Muscle layer of duodenum (tissue), 2 donors: Measurements from ENCODE around the gene ID4.

ENCODE experiments used
- H3K27ac ChIP-seq: one replicate; pipeline ENCODE4 v1.7.0; 2013; ENCODE audit warnings: mild to moderate bottlenecking, low read length
- H3K27me3 ChIP-seq: one replicate; pipeline ENCODE4 v1.7.0; 2013; ENCODE audit warnings: low read depth, mild to moderate bottlenecking, control low read depth, low read length
- H3K36me3 ChIP-seq, 2 donors: one replicate each; pipeline ENCODE4 v1.7.0; 2013; ENCODE audit warnings: low read length in 2 of 2, control low read depth in 1 of 2, mild to moderate bottlenecking in 1 of 2; ENCODE audit not compliant: insufficient read depth in 2 of 2, control insufficient read depth in 1 of 2
- H3K4me1 ChIP-seq, 2 donors: one replicate each; pipeline ENCODE4 v1.7.0; 2013; ENCODE audit warnings: low read length in 2 of 2, mild to moderate bottlenecking in 2 of 2, control low read depth in 1 of 2, moderate library complexity in 1 of 2; ENCODE audit not compliant: insufficient read depth in 2 of 2, control insufficient read depth in 1 of 2
- H3K4me3 ChIP-seq, 2 donors: one replicate each; pipeline ENCODE4 v1.7.0; 2013; ENCODE audit warnings: low read length in 2 of 2, low read depth in 1 of 2, mild to moderate bottlenecking in 1 of 2
- H3K9me3 ChIP-seq, 2 donors: one replicate each; pipeline ENCODE4 v1.7.0; 2013; ENCODE audit warnings: low read length in 2 of 2, control low read depth in 1 of 2, mild to moderate bottlenecking in 1 of 2; ENCODE audit not compliant: control insufficient read depth in 1 of 2
- donor health status: healthy.

Gene ID4

GRCh38 chr6:19836799-19837510, at the start of gene ID4:
TSS of gene ID4 (plus strand) at chr6:19837370. CDS start at chr6:19837755, 385 bp downstream.
- peaks cover 0 to 9% of the 10 kb centered on the region in 2 donors for H3K4me1 ChIP-seq
- H3K27me3 ChIP-seq, result no peaks in the 10 kb centered on the region
- no peaks in the 10 kb centered on the region for H3K9me3 ChIP-seq
- peak within 1 kb of the TSS; percentile 78 to 83 for H3K4me3 ChIP-seq
- H3K27ac ChIP-seq, result peak within 1 kb of the TSS; percentile 76
- no peaks in the 10 kb centered on the region for H3K36me3 ChIP-seq

GRCh38 chr6:19788686-19789085, 48.5 kb upstream of the ID4 start:
- no peaks in the 10 kb centered on the region for H3K27me3 ChIP-seq
- no peak overlapping the region for H3K4me3 ChIP-seq
- H3K27ac ChIP-seq, result no peak overlapping the region

GRCh38 chr6:19789100-19789803, 47.9 kb upstream of the ID4 start:
- Histone ChIP-seq H3K4me1 (peaks cover 0 to 6% of the 10 kb centered on the region in 2 donors), H3K4me3 (no peak overlapping the region), H3K27me3 (no peaks in the 10 kb centered on the region), H3K9me3 (no peaks in the 10 kb centered on the region), H3K36me3 (no peaks in the 10 kb centered on the region), H3K27ac (no peak overlapping the region)

More at GRCh38 chr6:19788686-19789085, 48.5 kb upstream of the ID4 start:
- peaks cover 0 to 6% of the 10 kb centered on the region in 2 donors for H3K4me1 ChIP-seq
- H3K9me3 ChIP-seq, result no peaks in the 10 kb centered on the region
- no peaks in the 10 kb centered on the region for H3K36me3 ChIP-seq

- Histone ChIP-seq H3K27ac (no peak overlapping the region), H3K4me3 (no peak overlapping the region), H3K36me3 (no peaks in the 10 kb centered on the region), H3K4me1 (peaks cover 0 to 6% of the 10 kb centered on the region in 2 donors), H3K27me3 (no peaks in the 10 kb centered on the region), H3K9me3 (peaks cover 0 to 3% of the 10 kb centered on the region in 2 donors)
These were observed 45.9 kb upstream of the ID4 start for GRCh38 chr6:19791267-19791666.

GRCh38 chr6:19795211-19795610, 42.0 kb upstream of the ID4 start:
- peaks cover 0 to 13% of the 10 kb centered on the region in 2 donors for H3K9me3 ChIP-seq
- H3K4me3 ChIP-seq, result no peak overlapping the region
- H3K36me3 ChIP-seq, result no peaks in the 10 kb centered on the region
- no peaks in the 10 kb centered on the region for H3K4me1 ChIP-seq
- H3K27me3 ChIP-seq, result no peaks in the 10 kb centered on the region
- H3K27ac ChIP-seq, result no peak overlapping the region

GRCh38 chr6:19796452-19796851, 40.7 kb upstream of the ID4 start:
- no peaks in the 10 kb centered on the region for H3K27me3 ChIP-seq
- no peak overlapping the region for H3K27ac ChIP-seq
- H3K4me3 ChIP-seq, result no peak overlapping the region
- no peaks in the 10 kb centered on the region for H3K4me1 ChIP-seq
- H3K9me3 ChIP-seq, result peaks cover 0 to 13% of the 10 kb centered on the region in 2 donors
- no peaks in the 10 kb centered on the region for H3K36me3 ChIP-seq

- Histone ChIP-seq H3K36me3 (no peaks in the 10 kb centered on the region), H3K27ac (no peak overlapping the region), H3K27me3 (no peaks in the 10 kb centered on the region), H3K4me1 (no peaks in the 10 kb centered on the region), H3K4me3 (no peak overlapping the region), H3K9me3 (peaks cover 0 to 13% of the 10 kb centered on the region in 2 donors)
These were observed 38.8 kb upstream of the ID4 start for GRCh38 chr6:19798362-19798761.

GRCh38 chr6:19802656-19803055, 34.5 kb upstream of the ID4 start:
- H3K4me3 ChIP-seq, result no peak overlapping the region
- H3K36me3 ChIP-seq, result peaks cover 0 to 6% of the 10 kb centered on the region in 2 donors
- no peaks in the 10 kb centered on the region for H3K9me3 ChIP-seq
- H3K4me1 ChIP-seq, result peaks cover 3 to 4% of the 10 kb centered on the region in 2 donors
- no peaks in the 10 kb centered on the region for H3K27me3 ChIP-seq
- H3K27ac ChIP-seq, result no peak overlapping the region

GRCh38 chr6:19803331-19804204, 33.6 kb upstream of the ID4 start:
- Histone ChIP-seq H3K4me3 (peak overlapping the region; percentile 60 to 67), H3K4me1 (peaks cover 3 to 4% of the 10 kb centered on the region in 2 donors), H3K36me3 (peaks cover 0 to 6% of the 10 kb centered on the region in 2 donors), H3K9me3 (no peaks in the 10 kb centered on the region), H3K27me3 (no peaks in the 10 kb centered on the region), H3K27ac (peak overlapping the region; percentile 82)

- H3K4me3 ChIP-seq, result peak overlapping the region; percentile 60 to 67
- H3K27me3 ChIP-seq, result no peaks in the 10 kb centered on the region
- peaks cover 3 to 4% of the 10 kb centered on the region in 2 donors for H3K4me1 ChIP-seq
- peaks cover 0 to 6% of the 10 kb centered on the region in 2 donors for H3K36me3 ChIP-seq
- H3K27ac ChIP-seq, result peak overlapping the region; percentile 82
- H3K9me3 ChIP-seq, result no peaks in the 10 kb centered on the region
These were observed 32.7 kb upstream of the ID4 start for GRCh38 chr6:19804205-19805128.
